HepG2 (cell line): ENCODE data around the gene ITPK1. TPM values are rescaled to one million over a fixed set of nuclear protein-coding genes. Genes with fewer than 3 reads are reported as not detected.

Source experiments
- MIER2 ChIP-seq: IDR thresholded peaks from 2 replicates; pipeline ENCODE4 v1.6.1; 2016; ENCODE audit warnings: missing biosample characterization, missing genetic modification reagents
- MXD1 ChIP-seq: sonication (generic); formaldehyde crosslinking; IDR thresholded peaks from 2 replicates; pipeline ENCODE4 v1.4.0; 2020; ENCODE audit warnings: mild to moderate bottlenecking, missing genetic modification reagents
- PCBP2 ChIP-seq: fragments of 200-400 bp; formaldehyde crosslinking; optimal IDR thresholded peaks from 2 replicates; pipeline ENCODE3; 2018; ENCODE audit warnings: low read length, low read depth; ENCODE audit not compliant: poor library complexity, severe bottlenecking
- ZNF7 ChIP-seq: IDR thresholded peaks from 2 replicates; pipeline ENCODE4 v1.6.1; 2016; ENCODE audit warnings: missing biosample characterization, missing genetic modification reagents
- polyA plus RNA-seq, 8 experiments: library from polyadenylated mRNA; depleted of rRNA in 3 of 8; stranded (reverse) in 7 of 8; unstranded in 1 of 8; fragments of >200 nt; fragmentation: Illumina TruSeq in 4 of 8; extraction: Trizol in 4 of 8; gene quantifications; 2 replicates each; pipeline versions ENCODE4 v1.2.1 to v1.2.3, GENCODE V29; 2011 to 2016; ENCODE audit warnings: low read depth in 4 of 8, missing spikeins in 1 of 8, mixed read lengths in 1 of 8; ENCODE audit not compliant: insufficient read depth in 1 of 8
- total RNA-seq, 5 experiments: library from RNA; depleted of rRNA; stranded (reverse); fragments of >200 nt; fragmentation: Illumina TruSeq; extraction: Trizol; gene quantifications; 2 replicates each; pipeline ENCODE4 v1.2.3, GENCODE V29; 2016; ENCODE audit warnings: low read depth in 1 of 5
- TF ChIP-seq, protein P1 (sequence below): sonication (generic); formaldehyde crosslinking; IDR thresholded peaks from 2 replicates; pipeline ENCODE4 v1.5.0; 2020; ENCODE audit warnings: mild to moderate bottlenecking, missing genetic modification reagents, moderate library complexity
- TF ChIP-seq, protein P2 (sequence below): sonication (generic); formaldehyde crosslinking; IDR thresholded peaks from 2 replicates; pipeline ENCODE4 v1.4.0; 2020; ENCODE audit warnings: mild to moderate bottlenecking, missing genetic modification reagents

Gene ITPK1
- total and polyA plus RNA-seq, 2 of the 13 experiments (the other 11 are each of a cell fraction or from before 2014, with no cell fraction given): 20.5 to 47.5 TPM

DNA sequence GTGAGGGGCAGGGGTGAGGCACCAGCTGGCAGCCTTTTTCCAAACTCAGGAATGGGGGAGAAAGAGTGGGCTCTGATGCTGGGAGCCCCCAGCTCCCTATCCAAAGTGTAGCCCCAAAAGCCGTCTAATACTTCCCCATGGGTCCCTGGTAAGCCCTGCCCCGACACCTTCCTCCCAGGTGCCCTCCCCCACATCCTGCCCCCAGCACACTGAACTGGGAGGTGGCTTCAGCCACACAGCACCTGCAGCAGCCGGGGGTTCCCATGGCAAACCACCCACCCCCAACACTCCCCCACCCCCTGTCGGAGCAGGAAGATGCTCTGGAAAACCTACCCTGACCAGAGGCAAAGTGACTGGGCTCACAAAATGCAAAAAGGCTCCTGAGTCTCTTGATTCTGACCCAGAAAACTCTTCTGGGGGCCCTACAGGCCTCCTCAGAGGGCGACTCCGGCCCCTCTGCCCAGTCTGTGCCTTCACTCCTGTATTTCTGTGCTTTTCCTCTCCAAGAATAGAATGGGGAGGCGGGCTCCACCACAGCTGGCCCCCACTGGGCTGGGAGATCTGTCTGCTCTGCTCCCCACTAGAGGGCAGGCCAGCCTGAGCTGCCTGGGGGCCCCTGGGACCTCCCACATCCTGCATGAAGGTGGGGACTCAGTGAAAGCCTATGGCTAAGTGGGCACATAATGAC lies 81.6 kb downstream of the ITPK1 start (continued):
- TF ChIP-seq, protein P1, sequence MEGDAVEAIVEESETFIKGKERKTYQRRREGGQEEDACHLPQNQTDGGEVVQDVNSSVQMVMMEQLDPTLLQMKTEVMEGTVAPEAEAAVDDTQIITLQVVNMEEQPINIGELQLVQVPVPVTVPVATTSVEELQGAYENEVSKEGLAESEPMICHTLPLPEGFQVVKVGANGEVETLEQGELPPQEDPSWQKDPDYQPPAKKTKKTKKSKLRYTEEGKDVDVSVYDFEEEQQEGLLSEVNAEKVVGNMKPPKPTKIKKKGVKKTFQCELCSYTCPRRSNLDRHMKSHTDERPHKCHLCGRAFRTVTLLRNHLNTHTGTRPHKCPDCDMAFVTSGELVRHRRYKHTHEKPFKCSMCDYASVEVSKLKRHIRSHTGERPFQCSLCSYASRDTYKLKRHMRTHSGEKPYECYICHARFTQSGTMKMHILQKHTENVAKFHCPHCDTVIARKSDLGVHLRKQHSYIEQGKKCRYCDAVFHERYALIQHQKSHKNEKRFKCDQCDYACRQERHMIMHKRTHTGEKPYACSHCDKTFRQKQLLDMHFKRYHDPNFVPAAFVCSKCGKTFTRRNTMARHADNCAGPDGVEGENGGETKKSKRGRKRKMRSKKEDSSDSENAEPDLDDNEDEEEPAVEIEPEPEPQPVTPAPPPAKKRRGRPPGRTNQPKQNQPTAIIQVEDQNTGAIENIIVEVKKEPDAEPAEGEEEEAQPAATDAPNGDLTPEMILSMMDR (CRISPR knock-in tag): peak; percentile 70
- no peak for TF ChIP-seq PCBP2
- TF ChIP-seq ZNF7: no peak
- TF ChIP-seq, protein P2, sequence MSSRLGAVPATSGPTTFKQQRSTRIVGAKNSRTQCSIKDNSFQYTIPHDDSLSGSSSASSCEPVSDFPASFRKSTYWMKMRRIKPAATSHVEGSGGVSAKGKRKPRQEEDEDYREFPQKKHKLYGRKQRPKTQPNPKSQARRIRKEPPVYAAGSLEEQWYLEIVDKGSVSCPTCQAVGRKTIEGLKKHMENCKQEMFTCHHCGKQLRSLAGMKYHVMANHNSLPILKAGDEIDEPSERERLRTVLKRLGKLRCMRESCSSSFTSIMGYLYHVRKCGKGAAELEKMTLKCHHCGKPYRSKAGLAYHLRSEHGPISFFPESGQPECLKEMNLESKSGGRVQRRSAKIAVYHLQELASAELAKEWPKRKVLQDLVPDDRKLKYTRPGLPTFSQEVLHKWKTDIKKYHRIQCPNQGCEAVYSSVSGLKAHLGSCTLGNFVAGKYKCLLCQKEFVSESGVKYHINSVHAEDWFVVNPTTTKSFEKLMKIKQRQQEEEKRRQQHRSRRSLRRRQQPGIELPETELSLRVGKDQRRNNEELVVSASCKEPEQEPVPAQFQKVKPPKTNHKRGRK (CRISPR knock-in tag): no peak
- no peak for TF ChIP-seq MIER2 (CRISPR knock-in tag)
- TF ChIP-seq MXD1 (CRISPR knock-in tag): no peak
